Mesenchymal stem cell (in vitro differentiated cells and primary cell): Measurements from ENCODE around the gene TUBA4B.

Experiments used
- DNase-seq: peaks from one replicate; pipeline ENCODE4 v3.0.0-alpha.2; 2013
- H2AFZ ChIP-seq: one replicate; pipeline ENCODE4 v1.6.1; 2013; ENCODE audit warnings: low read depth, mild to moderate bottlenecking, control low read depth, inconsistent platforms, low read length, moderate library complexity
- H2AK5ac ChIP-seq: 2 replicates; pipeline ENCODE4 v1.6.1; 2013; ENCODE audit warnings: low read length, moderate library complexity, mild to moderate bottlenecking, inconsistent platforms; ENCODE audit not compliant: severe bottlenecking
- H2BK120ac ChIP-seq: one replicate; pipeline ENCODE4 v1.6.1; 2013; ENCODE audit warnings: low read depth, mild to moderate bottlenecking, inconsistent platforms, low read length, moderate library complexity
- H2BK12ac ChIP-seq, 2 experiments: one replicate each; pipeline ENCODE4 v1.6.1; 2013; ENCODE audit warnings: inconsistent platforms in 2 of 2, low read length in 2 of 2, mild to moderate bottlenecking in 2 of 2, moderate library complexity in 2 of 2, control low read depth in 1 of 2
- H2BK15ac ChIP-seq: one replicate; pipeline ENCODE4 v1.6.1; 2013; ENCODE audit warnings: mild to moderate bottlenecking, low read depth, inconsistent platforms; ENCODE audit not compliant: poor library complexity, severe bottlenecking
- H2BK5ac ChIP-seq: 2 replicates; pipeline ENCODE4 v1.6.1; 2013; ENCODE audit warnings: low read depth, mild to moderate bottlenecking, low read length, control low read depth, inconsistent platforms; ENCODE audit not compliant: poor library complexity, severe bottlenecking
- H3K14ac ChIP-seq, 2 experiments: one replicate each; pipeline ENCODE4 v1.6.1; 2013; ENCODE audit warnings: inconsistent platforms in 2 of 2, low read length in 2 of 2, control low read depth in 1 of 2, mild to moderate bottlenecking in 1 of 2, moderate library complexity in 1 of 2
- H3K18ac ChIP-seq, 2 experiments: one replicate each; pipeline ENCODE4 v1.6.1; 2013; ENCODE audit warnings: inconsistent platforms in 2 of 2, low read length in 2 of 2, control low read depth in 1 of 2, low read depth in 1 of 2, mild to moderate bottlenecking in 1 of 2
- H3K23ac ChIP-seq, 2 experiments: one replicate each; pipeline ENCODE4 v1.6.1; 2013; ENCODE audit warnings: inconsistent platforms in 2 of 2, low read length in 2 of 2, mild to moderate bottlenecking in 2 of 2, moderate library complexity in 2 of 2, control low read depth in 1 of 2
- H3K27ac ChIP-seq: 2 replicates; pipeline ENCODE4 v1.5.1; 2013; ENCODE audit warnings: mild to moderate bottlenecking, moderate library complexity, low read length, control low read depth, inconsistent platforms; ENCODE audit not compliant: poor library complexity, severe bottlenecking
- H3K27me3 ChIP-seq, 2 experiments: 2 replicates each; pipeline versions ENCODE4 v1.6.1 to v1.7.0; 2013; ENCODE audit warnings: low read length in 2 of 2, mild to moderate bottlenecking in 2 of 2, moderate library complexity in 2 of 2, control low read depth in 1 of 2, inconsistent platforms in 1 of 2; ENCODE audit not compliant: control insufficient read depth in 1 of 2, insufficient read depth in 1 of 2
- H3K36me3 ChIP-seq, 2 experiments: 2 replicates each; pipeline versions ENCODE4 v1.6.1 to v1.7.0; 2013; ENCODE audit warnings: low read length in 2 of 2, control low read depth in 1 of 2, inconsistent platforms in 1 of 2, low read depth in 1 of 2, mild to moderate bottlenecking in 1 of 2; ENCODE audit not compliant: insufficient read depth in 2 of 2, control insufficient read depth in 1 of 2
- H3K4ac ChIP-seq, 2 experiments: one replicate each; pipeline ENCODE4 v1.6.1; 2013; ENCODE audit warnings: inconsistent platforms in 2 of 2, low read length in 2 of 2, mild to moderate bottlenecking in 2 of 2, moderate library complexity in 2 of 2, control low read depth in 1 of 2, low read depth in 1 of 2
- H3K4me1 ChIP-seq: 2 replicates; pipeline ENCODE4 v1.6.1; 2013; ENCODE audit warnings: low read depth, low read length, control low read depth; ENCODE audit not compliant: control insufficient read depth, insufficient read depth
- H3K4me2 ChIP-seq: 2 replicates; pipeline ENCODE4 v1.6.1; 2013; ENCODE audit warnings: low read length, mild to moderate bottlenecking, inconsistent platforms; ENCODE audit not compliant: poor library complexity, severe bottlenecking
- H3K4me3 ChIP-seq, 2 experiments: 2 replicates each; pipeline versions ENCODE4 v1.5.1 to v1.7.0; 2013; ENCODE audit warnings: low read length in 2 of 2, mild to moderate bottlenecking in 2 of 2, control low read depth in 1 of 2, low read depth in 1 of 2; ENCODE audit not compliant: insufficient read depth in 1 of 2
- H3K79me1 ChIP-seq: replicated peaks from 2 replicates; pipeline ENCODE4 v1.6.1; 2013; ENCODE audit warnings: mild to moderate bottlenecking, control low read depth, low read length, inconsistent platforms; ENCODE audit not compliant: poor library complexity, severe bottlenecking
- H3K9ac ChIP-seq: 2 replicates; pipeline ENCODE4 v1.7.0; 2013; ENCODE audit warnings: mild to moderate bottlenecking, low read length, moderate library complexity
- H3K9me3 ChIP-seq: 2 replicates; pipeline ENCODE4 v1.7.0; 2013; ENCODE audit warnings: mild to moderate bottlenecking, low read length; ENCODE audit not compliant: control insufficient read depth
- H4K8ac ChIP-seq: one replicate; pipeline ENCODE4 v1.6.1; 2013; ENCODE audit warnings: inconsistent platforms, mild to moderate bottlenecking, low read length, moderate library complexity
- H4K91ac ChIP-seq: one replicate; pipeline ENCODE4 v1.6.1; 2013; ENCODE audit warnings: mild to moderate bottlenecking, low read length, inconsistent platforms
- WGBS: methylation state at CpG from one replicate; pipeline ENCODE4 v1.1.7; 2013; ENCODE audit warnings: mixed read lengths; 5-methylcytosine and 5-hydroxymethylcytosine counted together

The TUBA4B gene

DNA sequence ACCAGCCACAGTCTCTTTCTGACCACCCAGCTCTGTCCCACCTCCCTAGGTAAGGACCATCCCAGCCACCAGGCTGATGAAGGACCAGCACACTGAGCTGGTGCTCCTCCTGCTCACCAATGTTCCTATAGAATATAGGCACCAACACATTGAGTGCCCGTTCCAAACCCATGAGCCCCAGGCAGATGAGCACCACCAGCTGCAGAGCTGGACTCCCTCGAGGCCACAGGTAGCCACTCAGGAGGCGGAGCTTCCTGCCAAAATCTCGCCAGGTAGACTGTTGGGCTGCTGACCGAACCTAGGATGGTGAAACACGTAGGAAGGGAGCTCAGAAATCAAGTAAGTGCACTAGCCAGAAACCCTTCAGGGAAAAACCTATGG lies 36.5 kb upstream of the TUBA4B start:
- no peak for DNase-seq
- peak overlapping the region in 1 of 2 experiments; percentile 48 for H3K14ac ChIP-seq
- no peak overlapping the region for H2BK120ac ChIP-seq
- no peak overlapping the region for H4K91ac ChIP-seq
- no peak overlapping the region for H2BK5ac ChIP-seq
- H3K9me3 ChIP-seq, result no peaks in the 10 kb centered on the region
- H3K27ac ChIP-seq, result no peak overlapping the region
- H3K9ac ChIP-seq, result peak overlapping the region; percentile 53
- H3K27me3 ChIP-seq, result no peaks in the 10 kb centered on the region
- no peak overlapping the region for H3K18ac ChIP-seq
- no peak overlapping the region for H3K4me2 ChIP-seq
- H3K79me1 ChIP-seq, result peaks cover 17% of the 10 kb centered on the region
- H2AK5ac ChIP-seq, result no peak overlapping the region
- peaks cover 63 to 72% of the 10 kb centered on the region in 2 experiments for H3K36me3 ChIP-seq
- no peak overlapping the region for H3K4ac ChIP-seq
- H3K4me1 ChIP-seq, result peaks cover 15% of the 10 kb centered on the region
- H2AFZ ChIP-seq, result no peak overlapping the region
- no peak overlapping the region for H3K23ac ChIP-seq
- peak overlapping the region in 1 of 2 experiments; percentile 47 for H2BK12ac ChIP-seq
- H4K8ac ChIP-seq, result no peak overlapping the region
- 97% methylated on average over 6 of the region's 6 CpGs for WGBS
- H3K4me3 ChIP-seq, result no peak overlapping the region
- no peak overlapping the region for H2BK15ac ChIP-seq

DNA sequence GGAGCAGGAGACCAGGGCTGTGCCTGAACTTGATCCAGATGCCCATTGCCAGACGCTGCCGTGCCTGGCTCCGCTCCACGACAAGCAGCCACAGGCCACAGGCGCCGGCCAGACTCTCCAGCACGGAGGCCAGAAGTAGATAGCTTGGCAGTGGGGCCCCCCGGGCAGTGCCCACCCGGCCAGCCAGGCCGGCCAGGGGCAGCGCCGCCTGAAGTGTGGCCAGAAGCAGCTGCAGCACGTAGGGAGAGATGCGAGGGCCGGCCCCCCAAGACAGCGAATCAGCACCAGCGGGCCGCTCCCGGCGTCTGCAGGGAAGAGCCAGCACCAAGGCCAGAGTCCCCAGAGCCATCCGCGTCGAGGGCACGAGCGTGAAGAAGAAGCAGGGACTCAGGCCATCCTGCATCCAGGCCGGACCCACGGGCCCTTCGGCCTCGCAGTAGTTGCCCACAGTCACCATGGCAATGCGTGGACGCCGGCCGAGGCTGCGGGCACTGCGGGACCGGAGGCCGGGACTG lies 34.8 kb upstream of the TUBA4B start:
- Histone ChIP-seq H3K14ac (peak overlapping the region in 1 of 2 experiments; percentile 88), H3K4me2 (peak overlapping the region; percentile 92), H2BK12ac (peak overlapping the region; percentile 11 to 64), H3K9me3 (no peaks in the 10 kb centered on the region), H3K36me3 (peaks cover 66 to 74% of the 10 kb centered on the region in 2 experiments), H3K27ac (peak overlapping the region; percentile 86), H3K23ac (peak overlapping the region; percentile 18 to 31), H3K9ac (peak overlapping the region; percentile 93), H3K4ac (peak overlapping the region; percentile 83 to 89), H2BK5ac (peak overlapping the region; percentile 21), H2BK120ac (peak overlapping the region; percentile 74), H3K27me3 (no peaks in the 10 kb centered on the region), H3K4me1 (peaks cover 15% of the 10 kb centered on the region), H3K18ac (peak overlapping the region; percentile 79 to 95), H3K4me3 (peak overlapping the region; percentile 59 to 72), H4K8ac (peak overlapping the region; percentile 88), H2BK15ac (peak overlapping the region; percentile 95), H3K79me1 (peaks cover 19% of the 10 kb centered on the region), H4K91ac (peak overlapping the region; percentile 88), H2AK5ac (no peak overlapping the region), H2AFZ (peak overlapping the region; percentile 75)
- WGBS, result under 1% methylated on average over 37 of the region's 37 CpGs
- DNase-seq, result peak; percentile 92

DNA sequence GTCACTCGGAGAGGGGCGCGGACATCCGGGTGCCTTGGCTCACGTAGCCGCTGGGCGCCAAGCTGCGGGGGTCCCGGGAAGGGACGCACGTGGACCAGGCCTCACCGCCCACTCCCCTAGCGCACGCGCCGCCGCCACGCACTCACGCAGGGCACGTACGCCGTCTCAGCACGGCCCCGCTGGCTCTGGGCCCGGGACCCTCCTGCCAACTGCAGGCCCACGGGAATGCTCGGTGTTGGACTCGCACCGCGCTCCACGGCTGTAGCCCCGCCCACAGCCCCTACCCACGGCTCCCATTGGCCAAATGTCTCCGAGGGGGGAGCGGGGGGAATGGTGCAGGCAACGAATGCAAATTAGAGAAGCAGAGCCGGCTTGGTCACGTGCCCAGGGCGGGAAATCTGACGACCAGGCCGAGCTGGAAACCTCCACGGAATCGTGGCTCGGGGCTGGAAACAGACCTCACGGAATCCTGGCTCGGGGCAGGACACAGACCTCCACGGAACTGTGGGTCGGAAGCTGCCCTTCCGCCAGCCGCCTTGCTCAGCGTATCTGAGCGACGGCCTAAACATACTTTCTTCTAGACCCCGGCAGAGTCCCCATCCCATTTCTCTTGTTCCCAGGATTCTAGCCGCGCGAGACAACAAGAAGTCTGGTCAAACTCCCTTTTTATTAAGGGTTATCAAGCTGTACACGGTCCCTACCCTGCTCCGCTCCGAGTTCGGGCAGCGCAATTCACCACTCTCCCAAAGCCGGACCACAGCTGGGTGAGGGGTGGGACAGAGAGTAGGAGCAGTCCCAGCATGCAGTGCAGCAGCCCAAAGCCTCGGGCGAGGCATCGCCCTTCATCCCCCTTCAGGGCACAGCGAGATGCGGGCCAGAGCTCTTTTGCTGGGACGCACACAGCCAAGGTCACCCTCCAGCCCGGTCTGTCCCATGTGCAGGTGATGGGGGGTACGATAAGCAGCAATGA lies 34.0 kb upstream of the TUBA4B start, which contains the start of gene ABCB6:
Gene ABCB6 (minus strand): TSS at position 227 of the 970 bp plus-strand sequence. CDS start 285 bp downstream, outside the sequence.
- peak within 1 kb of the TSS; percentile 83 to 89 for H3K4ac ChIP-seq
- H2AK5ac ChIP-seq, result no peak within 1 kb of the TSS
- H3K4me1 ChIP-seq, result peaks cover 15% of the 10 kb centered on the region
- peak within 1 kb of the TSS; percentile 93 for H3K9ac ChIP-seq
- H4K91ac ChIP-seq, result peak within 1 kb of the TSS; percentile 88
- H3K27ac ChIP-seq, result peak within 1 kb of the TSS; percentile 86
- H4K8ac ChIP-seq, result peak within 1 kb of the TSS; percentile 88
- H2BK15ac ChIP-seq, result peak within 1 kb of the TSS; percentile 95
- H3K79me1 ChIP-seq, result peaks cover 27% of the 10 kb centered on the region
- peak within 1 kb of the TSS; percentile 75 for H2AFZ ChIP-seq
- peak within 1 kb of the TSS; percentile 74 for H2BK120ac ChIP-seq
- H3K27me3 ChIP-seq, result no peaks in the 10 kb centered on the region
- peak; percentile 94 for DNase-seq
- H3K9me3 ChIP-seq, result no peaks in the 10 kb centered on the region
- H3K14ac ChIP-seq, result peak within 1 kb of the TSS in 1 of 2 experiments; percentile 88
- H2BK12ac ChIP-seq, result peak within 1 kb of the TSS; percentile 11 to 64
- H3K4me2 ChIP-seq, result peak within 1 kb of the TSS; percentile 92
- 25% methylated on average over 47 of the region's 71 CpGs for WGBS
- peaks cover 66 to 74% of the 10 kb centered on the region in 2 experiments for H3K36me3 ChIP-seq
- H3K4me3 ChIP-seq, result peak within 1 kb of the TSS; percentile 59 to 72
- peak within 1 kb of the TSS; percentile 79 to 95 for H3K18ac ChIP-seq
- H3K23ac ChIP-seq, result peak within 1 kb of the TSS; percentile 31 to 94
- peak within 1 kb of the TSS; percentile 21 for H2BK5ac ChIP-seq
